Keratinocyte (primary cell): Measurements from ENCODE around the gene HEPHL1. TPM values are rescaled to one million over a fixed set of nuclear protein-coding genes. Genes with fewer than 3 reads are reported as not detected.

Experiments used
- DNase-seq: peaks from one replicate; pipeline ENCODE4 v3.0.0-alpha.2; 2011; ENCODE audit warnings: low read depth, missing footprints, low spot score
- FAIRE-seq: peaks from 2 replicates; lab custom pipeline; 2011; peaks lifted over from hg19 to GRCh38; lab: Jason Lieb, UNC
- H2AFZ ChIP-seq: 2 replicates; pipeline ENCODE4 v1.6.0; 2012; ENCODE audit warnings: low read length, control low read depth, inconsistent platforms; ENCODE audit not compliant: control insufficient read depth
- H3K27ac ChIP-seq: 2 replicates; pipeline ENCODE4 v1.5.1; 2011; ENCODE audit warnings: low read length; ENCODE audit not compliant: control insufficient read depth, insufficient read depth
- H3K27me3 ChIP-seq: 3 replicates; pipeline ENCODE4 v1.6.0; 2011; ENCODE audit warnings: low read length; ENCODE audit not compliant: control insufficient read depth, insufficient read depth; ENCODE audit errors: extremely low read depth
- H3K36me3 ChIP-seq, 2 experiments: 2 replicates in 1 of 2; 3 replicates in 1 of 2; pipeline ENCODE4 v1.5.1; 2011; ENCODE audit warnings: low read length in 2 of 2, mild to moderate bottlenecking in 1 of 2; ENCODE audit not compliant: control insufficient read depth in 2 of 2, insufficient read depth in 2 of 2; ENCODE audit errors: extremely low read depth in 1 of 2
- H3K4me1 ChIP-seq: 3 replicates; pipeline ENCODE4 v1.5.1; 2011; ENCODE audit warnings: low read length; ENCODE audit not compliant: control insufficient read depth, insufficient read depth; ENCODE audit errors: extremely low read depth
- H3K4me2 ChIP-seq: 3 replicates; pipeline ENCODE4 v1.6.0; 2011; ENCODE audit warnings: low read depth, low read length; ENCODE audit not compliant: control insufficient read depth, insufficient read depth; ENCODE audit errors: extremely low read depth
- H3K4me3 ChIP-seq, 3 experiments: fragments of 200-600 bp in 1 of 3; sonication (generic) in 1 of 3; 2 replicates in 2 of 3; 3 replicates in 1 of 3; pipeline ENCODE4 v1.5.1; 2011 to 2016; ENCODE audit warnings: low read length in 3 of 3, mild to moderate bottlenecking in 3 of 3, control low read depth in 2 of 3, inconsistent platforms in 1 of 3, low read depth in 1 of 3, mixed read lengths in 1 of 3, mixed run types in 1 of 3, moderate library complexity in 1 of 3; ENCODE audit not compliant: control insufficient read depth in 2 of 3, insufficient read depth in 2 of 3; ENCODE audit errors: extremely low read depth in 1 of 3
- H3K79me2 ChIP-seq: 2 replicates; pipeline ENCODE4 v1.6.0; 2012; ENCODE audit warnings: low read length; ENCODE audit not compliant: control insufficient read depth, insufficient read depth
- H3K9ac ChIP-seq: 3 replicates; pipeline ENCODE4 v1.6.0; 2011; ENCODE audit warnings: low read length; ENCODE audit not compliant: control insufficient read depth, insufficient read depth; ENCODE audit errors: extremely low read depth
- H3K9me1 ChIP-seq: 3 replicates; pipeline ENCODE4 v1.6.0; 2011; ENCODE audit warnings: low read length; ENCODE audit not compliant: control insufficient read depth, insufficient read depth; ENCODE audit errors: extremely low read depth
- H3K9me3 ChIP-seq: 2 replicates; pipeline ENCODE4 v1.5.1; 2012; ENCODE audit warnings: low read depth, low read length; ENCODE audit not compliant: control insufficient read depth
- H4K20me1 ChIP-seq: 3 replicates; pipeline ENCODE4 v1.6.0; 2011; ENCODE audit warnings: low read length; ENCODE audit not compliant: control insufficient read depth, insufficient read depth; ENCODE audit errors: extremely low read depth
- EZH2 ChIP-seq: IDR thresholded peaks from one replicate; pipeline ENCODE4 v1.6.1; 2012; ENCODE audit warnings: inconsistent platforms, mild to moderate bottlenecking, low read length, moderate library complexity
- dilution Hi-C: fragments of 300-500 bp; cut with MboI; formaldehyde crosslinking; loops from one replicate; pipeline ENCODE4 v1.7.0; 2020; ENCODE audit warnings: low sequenced_read_pairs; ENCODE audit not compliant: extremely low pct_ligation_motif_present
- polyA plus RNA-seq, 5 experiments: library from polyadenylated mRNA; depleted of rRNA in 3 of 5; stranded (reverse) in 3 of 5; stranded (forward) in 1 of 5; unstranded in 1 of 5; fragments of >200 nt; gene quantifications; 1 replicate in 1 of 5; 2 replicates in 3 of 5; 3 replicates in 1 of 5; pipeline versions ENCODE4 v1.2.1 to v1.2.3, GENCODE V29; 2011 to 2012; ENCODE audit warnings: missing spikeins in 2 of 5, low read depth in 1 of 5, low replicate concordance in 1 of 5
- TF ChIP-seq, protein P1 (sequence below), 3 experiments: IDR thresholded peaks in 1 of 3; conservative IDR thresholded peaks in 1 of 3; optimal IDR thresholded peaks in 1 of 3; 2 replicates in 2 of 3; 3 replicates in 1 of 3; pipeline versions ENCODE3 to v1.5.1; 2011; ENCODE audit warnings: low read length in 3 of 3, mild to moderate bottlenecking in 3 of 3, moderate library complexity in 2 of 3, control low read depth in 1 of 3, inconsistent platforms in 1 of 3; ENCODE audit not compliant: insufficient read depth in 2 of 3; ENCODE audit errors: extremely low read depth in 1 of 3

Gene HEPHL1
- polyA plus RNA-seq, 1 donor (not counting 4 experiments of a cell fraction or from before 2014, with no cell fraction given), result 138 TPM

DNA sequence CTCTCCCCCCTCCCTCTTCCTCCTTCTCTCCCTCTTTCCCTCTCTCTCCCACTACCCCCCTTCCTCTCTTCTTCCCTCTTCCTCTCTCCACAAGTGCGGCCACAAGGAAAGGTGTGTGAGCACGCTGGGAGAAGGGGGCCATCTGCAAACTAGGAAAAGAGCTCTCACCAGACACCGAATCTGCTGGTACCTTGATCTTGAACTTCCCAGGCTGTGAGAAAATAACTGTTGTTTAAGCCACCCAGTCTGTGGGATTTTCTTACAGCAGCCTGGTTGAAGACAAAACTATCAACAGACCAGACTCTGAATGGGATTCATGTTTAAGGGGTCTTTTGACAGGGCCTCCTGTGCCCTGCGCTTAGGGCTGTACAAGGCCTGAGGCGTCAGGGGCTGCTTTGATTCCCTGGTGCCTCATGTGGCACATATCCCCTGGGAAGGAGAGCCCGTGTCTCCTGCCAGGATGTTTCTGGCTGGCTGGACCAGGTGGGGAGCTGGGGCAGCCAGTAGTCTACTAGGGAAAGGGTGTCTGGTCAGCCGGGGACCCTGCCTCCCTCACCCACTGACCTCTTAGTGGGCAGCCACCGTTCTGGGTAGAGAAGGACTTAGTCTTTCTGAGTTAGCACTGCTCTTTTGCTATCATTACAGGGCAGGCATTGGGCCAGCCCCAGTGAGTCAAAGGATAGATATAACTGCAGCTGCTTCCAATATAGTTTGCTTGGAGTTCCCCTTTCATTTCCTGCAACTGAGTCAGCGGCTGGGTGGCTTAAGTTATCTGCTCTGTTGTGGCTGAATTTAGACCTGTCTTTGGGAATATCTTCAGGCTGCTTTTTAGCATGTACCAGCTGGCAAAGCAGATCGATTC lies 113.7 kb downstream of the HEPHL1 start:
- H3K79me2 ChIP-seq, result peaks cover 85% of the 10 kb centered on the region
- TF ChIP-seq EZH2, result no peak
- TF ChIP-seq, protein P1, sequence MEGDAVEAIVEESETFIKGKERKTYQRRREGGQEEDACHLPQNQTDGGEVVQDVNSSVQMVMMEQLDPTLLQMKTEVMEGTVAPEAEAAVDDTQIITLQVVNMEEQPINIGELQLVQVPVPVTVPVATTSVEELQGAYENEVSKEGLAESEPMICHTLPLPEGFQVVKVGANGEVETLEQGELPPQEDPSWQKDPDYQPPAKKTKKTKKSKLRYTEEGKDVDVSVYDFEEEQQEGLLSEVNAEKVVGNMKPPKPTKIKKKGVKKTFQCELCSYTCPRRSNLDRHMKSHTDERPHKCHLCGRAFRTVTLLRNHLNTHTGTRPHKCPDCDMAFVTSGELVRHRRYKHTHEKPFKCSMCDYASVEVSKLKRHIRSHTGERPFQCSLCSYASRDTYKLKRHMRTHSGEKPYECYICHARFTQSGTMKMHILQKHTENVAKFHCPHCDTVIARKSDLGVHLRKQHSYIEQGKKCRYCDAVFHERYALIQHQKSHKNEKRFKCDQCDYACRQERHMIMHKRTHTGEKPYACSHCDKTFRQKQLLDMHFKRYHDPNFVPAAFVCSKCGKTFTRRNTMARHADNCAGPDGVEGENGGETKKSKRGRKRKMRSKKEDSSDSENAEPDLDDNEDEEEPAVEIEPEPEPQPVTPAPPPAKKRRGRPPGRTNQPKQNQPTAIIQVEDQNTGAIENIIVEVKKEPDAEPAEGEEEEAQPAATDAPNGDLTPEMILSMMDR (optimal IDR thresholded peaks at IDR 0.05 in 1 of 3, IDR thresholded peaks at IDR 0.05 in 1 of 3, conservative IDR thresholded peaks at IDR 0.05 in 1 of 3; ENCODE audit: extremely low read depth in 1 of 3, insufficient read depth in 2 of 3, low read length in 3 of 3), result no peak
- H4K20me1 ChIP-seq, result peaks cover 7% of the 10 kb centered on the region
- H3K27me3 ChIP-seq, result no peaks in the 10 kb centered on the region
- DNase-seq (no peak), FAIRE-seq (peak; percentile 71)
- peak overlapping the region; percentile 98 for H3K27ac ChIP-seq
- H3K9me1 ChIP-seq, result peaks cover 9% of the 10 kb centered on the region
- H2AFZ ChIP-seq, result peak overlapping the region; percentile 52
- H3K4me3 ChIP-seq, result peak overlapping the region in 2 of 3 experiments; percentile 62 to 70
- dilution Hi-C loops, result no loop called here
- H3K4me1 ChIP-seq, result peaks cover 77% of the 10 kb centered on the region
- H3K9ac ChIP-seq, result peak overlapping the region; percentile 89
- peaks cover 4 to 5% of the 10 kb centered on the region in 2 experiments for H3K36me3 ChIP-seq
- H3K9me3 ChIP-seq, result no peaks in the 10 kb centered on the region
- H3K4me2 ChIP-seq, result peak overlapping the region; percentile 94

DNA sequence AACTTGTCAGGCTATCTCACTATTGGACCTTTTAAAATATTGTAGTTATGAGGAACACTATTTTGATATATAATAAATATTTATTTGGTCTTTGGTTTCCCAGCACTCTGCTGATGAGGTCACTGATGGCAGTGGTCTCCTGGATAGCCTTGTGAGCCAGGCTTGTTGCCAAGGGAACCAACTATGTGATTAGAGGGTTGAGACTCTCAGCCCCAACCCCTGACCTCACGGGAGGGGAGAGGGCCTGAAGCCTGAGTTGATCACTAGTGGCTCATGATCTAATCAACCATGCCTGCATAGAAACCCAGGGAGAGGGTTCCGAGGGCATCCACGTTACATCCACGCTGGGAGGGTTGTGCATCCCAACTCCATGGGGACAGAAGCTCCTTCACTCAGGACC lies 118.3 kb downstream of the HEPHL1 start:
- Histone ChIP-seq H3K27ac (peak overlapping the region; percentile 68), H3K4me1 (peaks cover 69% of the 10 kb centered on the region)

More for the DNA sequence above, 118.3 kb downstream of the HEPHL1 start:
- Histone ChIP-seq H3K36me3 (peaks cover 1 to 3% of the 10 kb centered on the region in 2 experiments), H4K20me1 (no peaks in the 10 kb centered on the region), H3K79me2 (peaks cover 85% of the 10 kb centered on the region), H3K27me3 (no peaks in the 10 kb centered on the region), H3K9me3 (no peaks in the 10 kb centered on the region), H3K4me2 (peak overlapping the region; percentile 67), H3K4me3 (no peak overlapping the region), H3K9ac (no peak overlapping the region), H2AFZ (no peak overlapping the region), H3K9me1 (peaks cover 7% of the 10 kb centered on the region)
- TF ChIP-seq, protein P1 (optimal IDR thresholded peaks at IDR 0.05 in 1 of 3, IDR thresholded peaks at IDR 0.05 in 1 of 3, conservative IDR thresholded peaks at IDR 0.05 in 1 of 3; ENCODE audit: extremely low read depth in 1 of 3, insufficient read depth in 2 of 3, low read length in 3 of 3), result no peak
- no peak for TF ChIP-seq EZH2
- DNase-seq (no peak), FAIRE-seq (no peak)
- dilution Hi-C loops, result no loop called here
